Fibroblast of lung (primary cell): ENCODE results near the gene NFKBIB. TPM values are rescaled to one million over a fixed set of nuclear protein-coding genes. Genes with fewer than 3 reads are reported as not detected.

Experiments used
- DNase-seq, 2 donors: peaks; one replicate each; pipeline versions ENCODE4 v3.0.0 to v3.0.0-alpha.2; 2010; ENCODE audit warnings: low read depth in 2 of 2
- H2AFZ ChIP-seq: 2 replicates; pipeline ENCODE4 v1.5.1; 2012; ENCODE audit warnings: low read length, control low read depth, inconsistent platforms
- H3K27ac ChIP-seq: 2 replicates; pipeline ENCODE4 v1.5.1; 2011; ENCODE audit warnings: low read length, control low read depth; ENCODE audit not compliant: insufficient read depth
- H3K27me3 ChIP-seq: 2 replicates; pipeline ENCODE4 v1.5.1; 2011; ENCODE audit warnings: mild to moderate bottlenecking, low read length; ENCODE audit not compliant: control insufficient read depth, insufficient read depth
- H3K36me3 ChIP-seq: 2 replicates; pipeline ENCODE4 v1.5.1; 2011; ENCODE audit warnings: low read length; ENCODE audit not compliant: control insufficient read depth, insufficient read depth
- H3K4me1 ChIP-seq: 2 replicates; pipeline ENCODE4 v1.5.1; 2011; ENCODE audit warnings: low read length; ENCODE audit not compliant: control insufficient read depth, insufficient read depth; ENCODE audit errors: extremely low read depth
- H3K4me2 ChIP-seq: 2 replicates; pipeline ENCODE4 v1.5.1; 2011; ENCODE audit warnings: low read length, control low read depth; ENCODE audit not compliant: insufficient read depth; ENCODE audit errors: extremely low read depth
- H3K4me3 ChIP-seq, 4 experiments: fragments of 200-600 bp in 1 of 4; sonication (generic) in 1 of 4; replicated peaks in 1 of 4; 2 replicates each; pipeline ENCODE4 v1.5.1; 2011 to 2016; ENCODE audit warnings: low read length in 4 of 4, low read depth in 3 of 4, mild to moderate bottlenecking in 3 of 4, control low read depth in 2 of 4, inconsistent platforms in 1 of 4, mixed read lengths in 1 of 4; ENCODE audit not compliant: insufficient read depth in 1 of 4; ENCODE audit errors: control extremely low read depth in 1 of 4
- H3K79me2 ChIP-seq: 2 replicates; pipeline ENCODE4 v1.5.1; 2012; ENCODE audit warnings: mild to moderate bottlenecking, low read length, inconsistent platforms; ENCODE audit not compliant: control insufficient read depth, insufficient read depth
- H3K9ac ChIP-seq: 2 replicates; pipeline ENCODE4 v1.5.1; 2011; ENCODE audit warnings: mild to moderate bottlenecking, low read length, control low read depth; ENCODE audit not compliant: insufficient read depth
- H3K9me3 ChIP-seq: 2 replicates; pipeline ENCODE4 v1.5.1; 2012; ENCODE audit warnings: low read depth, low read length; ENCODE audit not compliant: control insufficient read depth, insufficient read depth
- H4K20me1 ChIP-seq: 2 replicates; pipeline ENCODE4 v1.5.1; 2011; ENCODE audit warnings: low read length; ENCODE audit not compliant: control insufficient read depth, insufficient read depth; ENCODE audit errors: extremely low read depth
- CTCF ChIP-seq, 2 donors: IDR thresholded peaks in 1 of 2; conservative IDR thresholded peaks in 1 of 2; 1 replicate in 1 of 2; 2 replicates in 1 of 2; pipeline ENCODE4 v1.5.1; 2011 to 2012; ENCODE audit warnings: low read length in 2 of 2, control low read depth in 1 of 2, inconsistent platforms in 1 of 2, low read depth in 1 of 2, mild to moderate bottlenecking in 1 of 2
- EZH2 ChIP-seq: IDR thresholded peaks from 2 replicates; pipeline ENCODE4 v1.5.1; 2012; ENCODE audit warnings: low read length, control low read depth, mild to moderate bottlenecking; ENCODE audit errors: missing control alignments
- polyA plus RNA-seq, 2 donors: library from polyadenylated mRNA; depleted of rRNA in 1 of 2; stranded (reverse) in 1 of 2; unstranded in 1 of 2; fragments of >200 nt; gene quantifications; 2 replicates each; pipeline ENCODE4 v1.2.1, GENCODE V29; 2011 to 2012; ENCODE audit warnings: missing spikeins in 1 of 2
- total RNA-seq: library from RNA; depleted of rRNA; stranded (reverse); fragments of >200 nt; gene quantifications from 2 replicates; pipeline ENCODE4 v1.2.1, GENCODE V29; 2014

NFKBIB gene
- total and polyA plus RNA-seq, 2 donors (not counting 1 experiment from before 2014, with no cell fraction given) = 8.3 to 10.9 TPM

GRCh38 chr19:38928391-38929001 is 28.7 kb downstream of the NFKBIB start:
- no peaks in the 10 kb centered on the region for H3K9me3 ChIP-seq
- DNase-seq = no peak
- H3K36me3 ChIP-seq = peaks cover 5% of the 10 kb centered on the region
- H3K4me2 ChIP-seq = no peak overlapping the region
- H3K27ac ChIP-seq = no peak overlapping the region
- H3K79me2 ChIP-seq = peaks cover 25% of the 10 kb centered on the region
- peaks cover 5% of the 10 kb centered on the region for H3K4me1 ChIP-seq
- no peak overlapping the region for H3K4me3 ChIP-seq
- no peak overlapping the region for H2AFZ ChIP-seq
- no peak overlapping the region for H3K9ac ChIP-seq
- no peaks in the 10 kb centered on the region for H4K20me1 ChIP-seq
- TF ChIP-seq CTCF (conservative IDR thresholded peaks at IDR 0.05 in 1 of 2, IDR thresholded peaks at IDR 0.05 in 1 of 2; ENCODE audit: low read depth in 1 of 2, low read length in 2 of 2) (no peak), EZH2 (no peak)
- no peaks in the 10 kb centered on the region for H3K27me3 ChIP-seq

- H4K20me1 ChIP-seq = no peaks in the 10 kb centered on the region
- H3K4me2 ChIP-seq = peak within 1 kb of the TSS; percentile 94
- peak within 1 kb of the TSS; percentile 89 for H3K27ac ChIP-seq
- DNase-seq = peak; percentile 88 to 95
- TF ChIP-seq EZH2 (no peak), CTCF (conservative IDR thresholded peaks at IDR 0.05 in 1 of 2, IDR thresholded peaks at IDR 0.05 in 1 of 2; ENCODE audit: low read depth in 1 of 2, low read length in 2 of 2) (peak; percentile 89 to 90)
- H3K9ac ChIP-seq = peak within 1 kb of the TSS; percentile 89
- H3K4me3 ChIP-seq = peak within 1 kb of the TSS; percentile 78 to 98 (median 98)
- H3K79me2 ChIP-seq = peaks cover 25% of the 10 kb centered on the region
- peaks cover 5% of the 10 kb centered on the region for H3K36me3 ChIP-seq
- peak within 1 kb of the TSS; percentile 93 for H2AFZ ChIP-seq
- H3K9me3 ChIP-seq = no peaks in the 10 kb centered on the region
- H3K27me3 ChIP-seq = no peaks in the 10 kb centered on the region
- peaks cover 5% of the 10 kb centered on the region for H3K4me1 ChIP-seq
Measured at GRCh38 chr19:38929929-38930775, 30.4 kb downstream of the NFKBIB start, which contains the start of gene SARS2. Gene SARS2 (minus strand): TSS chr19:38930763. CDS start chr19:38930736, 27 bp downstream.

GRCh38 chr19:38930776-38931520 is 31.2 kb downstream of the NFKBIB start, which contains the start of gene MRPS12:
Gene MRPS12 (plus strand): TSS chr19:38930944. CDS start chr19:38931295, 351 bp downstream.
- peak within 1 kb of the TSS; percentile 78 to 98 (median 98) for H3K4me3 ChIP-seq
- H3K79me2 ChIP-seq = peaks cover 25% of the 10 kb centered on the region
- no peaks in the 10 kb centered on the region for H3K27me3 ChIP-seq
- H3K4me1 ChIP-seq = peaks cover 5% of the 10 kb centered on the region
- no peaks in the 10 kb centered on the region for H4K20me1 ChIP-seq
- DNase-seq = peak; percentile 98 to 99
- H3K9ac ChIP-seq = peak within 1 kb of the TSS; percentile 89
- peak within 1 kb of the TSS; percentile 89 for H3K27ac ChIP-seq
- H3K4me2 ChIP-seq = peak within 1 kb of the TSS; percentile 94
- TF ChIP-seq CTCF (conservative IDR thresholded peaks at IDR 0.05 in 1 of 2, IDR thresholded peaks at IDR 0.05 in 1 of 2; ENCODE audit: low read depth in 1 of 2, low read length in 2 of 2) = no peak
- TF ChIP-seq EZH2 = no peak
- no peaks in the 10 kb centered on the region for H3K9me3 ChIP-seq
- H2AFZ ChIP-seq = peak within 1 kb of the TSS; percentile 93
- H3K36me3 ChIP-seq = peaks cover 5% of the 10 kb centered on the region
